HG03342 (cell line): Measurements from ENCODE around the gene SLC45A3.
"Not testable (repeated sequence)": the region's sequence is repeated elsewhere in the genome, so short reads cannot be mapped to it uniquely, and the experiment has no call there.

Experiments
- ATAC-seq: cut with Tn5 transposase; IDR thresholded peaks from one replicate; pipeline ENCODE4 v1.9.1; 2021; ENCODE audit warnings: mild to moderate bottlenecking, moderate library complexity; ENCODE audit not compliant: unreplicated experiment

SLC45A3 gene

DNA sequence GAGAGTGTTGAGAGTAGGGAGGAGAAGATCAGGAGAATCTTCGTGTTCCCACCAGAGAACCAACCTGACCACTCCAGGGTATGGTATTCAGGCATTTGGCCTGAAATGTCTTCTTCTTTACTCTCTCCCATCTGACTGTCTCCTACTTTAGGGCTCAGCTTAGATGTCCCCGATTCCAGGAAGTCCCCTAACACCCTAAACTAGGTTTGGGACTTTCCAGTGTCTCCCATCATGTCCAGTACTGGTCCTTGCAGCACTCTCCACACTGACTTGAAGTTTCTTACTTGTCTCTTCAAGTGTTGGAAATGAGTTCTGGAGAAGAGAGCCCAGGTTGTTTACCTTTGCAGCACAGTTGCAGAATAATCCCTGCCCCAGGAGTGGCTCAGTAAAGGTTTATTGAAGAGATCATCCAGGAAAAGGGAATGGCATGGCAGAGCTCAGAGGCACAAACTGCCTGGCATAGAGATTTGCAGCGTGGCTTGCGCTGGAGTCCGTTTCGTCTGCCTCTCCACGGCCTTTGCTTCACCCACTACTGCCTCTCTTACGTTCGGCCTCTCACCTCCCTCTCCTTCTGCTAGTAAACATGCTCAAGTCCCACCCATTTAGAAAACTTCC is 42.3 kb downstream of the SLC45A3 start:
- ATAC-seq = no peak

GRCh38 chr1:205636732-205637131 is 43.6 kb downstream of the SLC45A3 start:
- no peak for ATAC-seq

DNA sequence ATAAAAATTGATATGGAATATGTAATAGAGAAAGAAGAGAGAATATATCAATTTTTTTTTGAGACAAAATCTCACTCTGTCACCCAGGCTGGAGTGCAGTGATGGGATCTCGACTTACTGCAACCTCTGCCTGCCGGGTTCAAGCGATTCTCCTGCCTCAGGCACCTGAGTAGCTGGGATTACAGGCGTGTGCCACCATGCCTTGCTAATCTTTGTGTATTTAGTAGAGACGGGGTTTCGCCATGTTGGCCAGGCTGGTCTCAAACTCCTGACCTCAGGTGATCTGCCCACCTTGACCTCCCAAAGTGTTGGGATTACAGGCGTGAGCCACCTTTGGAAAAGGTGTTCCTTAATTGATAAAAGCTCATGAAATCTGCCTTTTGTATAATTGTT is 44.2 kb downstream of the SLC45A3 start:
- ATAC-seq = not testable (repeated sequence)

GRCh38 chr1:205633421-205633976 is 46.8 kb downstream of the SLC45A3 start:
- no peak for ATAC-seq

GRCh38 chr1:205632669-205633169 is 47.6 kb downstream of the SLC45A3 start:
- no peak for ATAC-seq

DNA sequence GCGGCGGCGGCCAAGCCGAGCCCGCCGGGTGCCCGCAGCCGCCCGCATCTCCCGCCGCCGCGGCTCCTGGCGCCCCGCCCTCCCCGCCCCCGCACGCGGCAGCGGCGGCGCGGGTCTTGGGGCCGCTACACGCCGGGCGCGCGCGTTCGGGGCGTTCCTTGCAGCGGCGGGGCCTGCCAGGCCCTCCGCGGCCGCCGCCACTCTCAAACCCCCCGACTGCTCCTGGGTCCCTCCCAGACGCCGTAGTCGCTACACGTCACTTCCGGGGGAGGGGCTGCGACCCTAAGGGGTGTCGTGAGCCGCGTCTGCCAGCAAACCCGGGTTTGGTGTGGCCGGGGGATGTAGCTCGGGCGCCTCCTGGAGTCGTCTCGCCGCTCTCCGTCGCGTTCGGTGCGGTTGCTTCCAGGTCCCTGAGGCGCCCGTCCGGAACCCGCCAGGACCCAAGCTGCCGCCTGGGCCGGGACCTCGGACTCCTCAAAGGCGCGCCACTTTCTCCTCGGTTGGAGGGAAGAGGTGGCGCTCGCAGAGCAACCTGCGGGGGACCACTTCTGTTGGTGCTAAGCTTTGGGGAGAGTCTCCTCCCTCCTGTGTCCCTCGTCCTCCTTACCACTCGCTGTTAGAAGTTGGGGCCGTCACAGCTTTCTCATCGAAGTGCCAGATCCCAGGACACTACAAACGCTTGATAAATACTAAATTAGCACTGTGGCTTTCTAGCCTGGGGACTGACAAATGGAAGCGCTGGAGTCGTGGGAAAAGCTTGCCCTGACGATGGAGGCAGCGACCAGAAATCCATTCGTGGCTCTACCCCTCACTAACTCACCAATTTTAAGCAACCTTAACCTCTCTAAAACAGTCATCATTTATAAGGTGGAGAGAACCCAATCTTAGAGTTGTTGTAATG is 48.3 kb downstream of the SLC45A3 start, which contains the start of gene ELK4:
Gene ELK4, minus strand, starts transcription at position 244 of the 901 bp plus-strand sequence. CDS start 8,129 bp downstream, outside the sequence.
- peak; percentile 77 for ATAC-seq

GRCh38 chr1:205631010-205631767 is 49.1 kb downstream of the SLC45A3 start:
- peak; percentile 62 for ATAC-seq

GRCh38 chr1:205630651-205631009 is 49.7 kb downstream of the SLC45A3 start:
- no peak for ATAC-seq

DNA sequence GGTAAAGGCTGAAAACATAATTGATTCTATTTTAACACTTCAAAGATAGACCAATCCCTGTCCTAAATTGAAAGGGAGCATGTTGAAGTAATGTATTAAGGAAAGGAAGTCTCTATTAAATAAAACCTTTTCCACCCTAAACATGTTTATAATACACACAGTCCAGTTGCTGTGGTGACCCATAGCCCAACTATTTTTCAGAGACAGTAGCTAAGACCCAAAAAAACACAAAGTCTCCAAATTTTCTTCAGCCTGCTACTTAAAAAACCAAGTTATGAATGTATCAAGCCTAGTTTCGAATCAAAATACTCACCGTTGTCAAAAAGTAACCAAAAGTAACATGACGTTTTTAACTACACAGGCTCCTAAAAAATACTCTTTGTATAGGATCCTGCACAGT is 50.1 kb downstream of the SLC45A3 start:
- no peak for ATAC-seq

DNA sequence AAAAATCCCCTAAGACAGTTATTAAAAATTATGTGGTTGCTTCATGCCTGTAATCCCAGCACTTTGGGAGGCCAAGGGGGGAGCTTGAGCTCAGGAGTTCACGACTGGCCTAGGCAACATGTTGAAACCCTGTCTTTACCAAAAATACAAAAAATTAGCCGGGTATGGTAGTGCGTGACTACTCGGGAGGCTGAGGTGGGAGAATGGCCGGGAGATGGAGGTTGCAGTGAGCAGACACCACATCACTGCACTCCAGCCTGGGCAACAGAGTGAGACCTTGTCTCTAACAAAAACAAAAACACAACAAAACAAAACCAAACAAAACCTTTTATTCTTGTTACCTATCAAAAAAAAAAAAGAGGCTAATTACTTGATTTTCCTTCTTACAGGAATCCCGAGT is 50.6 kb downstream of the SLC45A3 start:
- ATAC-seq = no peak

GRCh38 chr1:205627956-205628355 is 52.4 kb downstream of the SLC45A3 start:
- no peak for ATAC-seq

DNA sequence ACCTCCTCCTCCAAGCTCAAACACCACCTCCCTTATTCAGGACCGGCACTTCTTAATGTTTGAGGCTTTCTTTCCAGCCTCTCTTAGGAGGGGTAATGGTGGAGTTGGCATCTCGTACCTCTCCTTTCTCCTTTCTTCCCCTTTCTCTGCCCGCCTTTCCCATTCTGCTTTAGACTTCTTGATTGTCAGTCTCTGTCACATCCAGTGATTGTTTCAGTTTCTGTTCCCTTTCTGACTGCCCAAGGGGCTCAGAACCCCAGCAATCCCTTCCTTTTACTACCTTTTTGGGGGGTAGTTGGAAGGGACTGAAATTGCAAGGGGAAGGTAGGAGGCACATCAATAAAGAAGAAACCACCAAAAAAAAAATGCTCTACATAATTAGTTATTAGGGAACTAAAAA is 54.1 kb downstream of the SLC45A3 start:
- no peak for ATAC-seq

- ATAC-seq = no peak
Measured at GRCh38 chr1:205623646-205624045, 56.7 kb downstream of the SLC45A3 start.

GRCh38 chr1:205620269-205620668 is 60.0 kb downstream of the SLC45A3 start:
- no peak for ATAC-seq

- ATAC-seq = no peak
Measured at GRCh38 chr1:205619376-205619775, 60.9 kb downstream of the SLC45A3 start.

GRCh38 chr1:205616563-205617293 is 63.6 kb downstream of the SLC45A3 start:
- peak; percentile 78 for ATAC-seq

GRCh38 chr1:205615789-205616188 is 64.5 kb downstream of the SLC45A3 start:
- ATAC-seq = no peak

- ATAC-seq = no peak
Measured at GRCh38 chr1:205613854-205614412, 66.4 kb downstream of the SLC45A3 start.

- no peak for ATAC-seq
Measured at GRCh38 chr1:205612556-205612955, 67.8 kb downstream of the SLC45A3 start.

DNA sequence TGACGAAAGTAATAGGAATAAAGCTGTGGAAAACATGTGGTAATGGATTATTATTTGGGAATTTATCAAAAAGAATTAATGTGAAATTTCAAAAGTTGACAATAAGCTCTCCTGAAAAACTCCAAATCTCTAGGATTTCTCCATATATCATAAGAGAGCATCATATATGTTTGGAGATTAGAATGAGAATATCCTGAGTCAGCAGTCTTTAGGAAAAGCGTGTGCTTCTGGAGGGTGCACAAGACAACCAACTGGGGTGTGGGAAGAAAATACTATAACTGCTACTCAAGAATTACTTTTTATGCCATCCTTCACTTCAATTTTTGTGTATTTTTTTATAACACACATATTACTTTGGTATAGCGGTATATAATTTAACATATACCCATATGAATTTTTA is 68.2 kb downstream of the SLC45A3 start:
- no peak for ATAC-seq
